Measurements from ENCODE around the gene PCDH18.
A peak's percentile ranks its signal among the peaks of the same experiment; 100 is the strongest.

DNA sequence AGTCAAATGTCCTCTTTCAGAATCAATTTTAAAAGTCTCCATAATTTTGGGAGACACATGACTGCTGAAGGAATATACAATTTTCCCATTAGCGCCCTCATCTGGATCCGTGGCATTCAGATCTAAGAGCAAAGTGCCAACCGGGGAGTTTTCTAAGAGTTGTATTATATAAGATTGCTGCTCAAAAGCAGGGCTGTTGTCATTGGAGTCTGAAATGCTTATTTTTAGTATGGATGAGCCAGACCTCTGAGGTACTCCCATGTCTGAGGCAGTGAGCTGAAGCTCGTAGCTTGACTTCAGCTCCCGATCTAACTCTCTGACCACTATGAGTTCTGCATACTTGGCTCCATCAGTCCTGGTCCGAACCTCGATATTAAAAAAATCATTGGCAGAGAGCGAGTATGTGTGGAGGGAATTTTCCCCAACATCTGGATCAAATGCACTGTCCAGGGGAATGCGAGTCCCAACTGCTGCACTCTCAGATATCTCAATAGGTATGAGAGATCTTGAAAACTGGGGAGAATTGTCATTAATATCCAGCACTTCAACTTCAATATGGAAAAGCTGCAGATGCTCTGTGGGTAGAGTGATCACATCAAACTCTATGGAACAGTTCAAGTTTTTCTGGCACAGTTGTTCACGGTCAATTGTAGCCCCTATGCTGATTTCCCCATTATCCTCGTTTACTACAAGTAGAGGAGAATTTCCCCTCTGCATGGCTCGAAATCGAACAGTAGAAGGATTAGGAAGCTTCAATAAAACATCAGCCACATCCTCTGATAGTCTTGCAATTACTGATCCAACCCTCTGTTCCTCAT, 917 bp downstream of the PCDH18 start:
- TF ChIP-seq, protein P1, sequence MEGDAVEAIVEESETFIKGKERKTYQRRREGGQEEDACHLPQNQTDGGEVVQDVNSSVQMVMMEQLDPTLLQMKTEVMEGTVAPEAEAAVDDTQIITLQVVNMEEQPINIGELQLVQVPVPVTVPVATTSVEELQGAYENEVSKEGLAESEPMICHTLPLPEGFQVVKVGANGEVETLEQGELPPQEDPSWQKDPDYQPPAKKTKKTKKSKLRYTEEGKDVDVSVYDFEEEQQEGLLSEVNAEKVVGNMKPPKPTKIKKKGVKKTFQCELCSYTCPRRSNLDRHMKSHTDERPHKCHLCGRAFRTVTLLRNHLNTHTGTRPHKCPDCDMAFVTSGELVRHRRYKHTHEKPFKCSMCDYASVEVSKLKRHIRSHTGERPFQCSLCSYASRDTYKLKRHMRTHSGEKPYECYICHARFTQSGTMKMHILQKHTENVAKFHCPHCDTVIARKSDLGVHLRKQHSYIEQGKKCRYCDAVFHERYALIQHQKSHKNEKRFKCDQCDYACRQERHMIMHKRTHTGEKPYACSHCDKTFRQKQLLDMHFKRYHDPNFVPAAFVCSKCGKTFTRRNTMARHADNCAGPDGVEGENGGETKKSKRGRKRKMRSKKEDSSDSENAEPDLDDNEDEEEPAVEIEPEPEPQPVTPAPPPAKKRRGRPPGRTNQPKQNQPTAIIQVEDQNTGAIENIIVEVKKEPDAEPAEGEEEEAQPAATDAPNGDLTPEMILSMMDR (IDR thresholded peaks at IDR 0.05) = peak in 3 of 6 experiments; percentile 8 to 26 (median 11)
- TF ChIP-seq POLR2A (IDR thresholded peaks at IDR 0.05) = no peak
